A673 (cell line): ENCODE measurements around the gene P3R3URF. TPM values are rescaled to one million over a fixed set of nuclear protein-coding genes. Genes with fewer than 3 reads are reported as not detected.

ENCODE experiments used
- BruUV-seq: library from RNA; stranded (reverse); fragments of 400-500 nt; replicated peaks from 2 replicates; lab custom pipeline; 2021; lab: Mats Ljungman, UMichigan
- CTCF ChIA-PET: fragments of 300-600 bp; sonication (Branson Sonifier 250); formaldehyde crosslinking; loops from one replicate; lab custom pipeline; 2022; ENCODE audit warnings: antibody characterized with exemption; lab: Charles Lee
- POLR2A ChIA-PET: fragments of 300-600 bp; sonication (Branson Sonifier 250); formaldehyde crosslinking; loops from one replicate; lab custom pipeline; 2022; ENCODE audit warnings: antibody characterized with exemption; ENCODE audit not compliant: low non-redundant PET; lab: Charles Lee
- DNase-seq: peaks from one replicate; pipeline ENCODE4 v3.0.0-alpha.2; 2015; ENCODE audit warnings: low spot score
- H3K27ac ChIP-seq: fragments of 200-600 bp; sonication (generic); 2 replicates; pipeline ENCODE4 v1.5.1; 2016; ENCODE audit warnings: mixed run types, low read depth, mild to moderate bottlenecking, mixed read lengths, antibody characterized with exemption, low read length; ENCODE audit not compliant: poor library complexity, severe bottlenecking
- H3K27me3 ChIP-seq: fragments of 200-600 bp; sonication (generic); replicated peaks from 2 replicates; pipeline ENCODE4 v1.6.1; 2017; ENCODE audit warnings: mixed run types, low read depth, mild to moderate bottlenecking, mixed read lengths, antibody characterized with exemption, low read length; ENCODE audit not compliant: insufficient read depth, poor library complexity
- H3K36me3 ChIP-seq: fragments of 200-600 bp; sonication (generic); 2 replicates; pipeline ENCODE4 v1.6.1; 2016; ENCODE audit warnings: mixed run types, mild to moderate bottlenecking, mixed read lengths, antibody characterized with exemption, low read length; ENCODE audit not compliant: insufficient read depth, poor library complexity, severe bottlenecking
- H3K4me1 ChIP-seq: fragments of 200-600 bp; sonication (generic); 2 replicates; pipeline ENCODE4 v1.6.1; 2017; ENCODE audit warnings: mixed run types, mild to moderate bottlenecking, mixed read lengths, antibody characterized with exemption, low read length; ENCODE audit not compliant: insufficient read depth, poor library complexity, severe bottlenecking
- H3K4me3 ChIP-seq: fragments of 200-600 bp; sonication (generic); 2 replicates; pipeline ENCODE4 v1.5.1; 2016; ENCODE audit warnings: low read depth, mixed run types, mild to moderate bottlenecking, mixed read lengths, low read length; ENCODE audit not compliant: poor library complexity, severe bottlenecking
- H3K9me3 ChIP-seq: fragments of 200-600 bp; sonication (generic); 2 replicates; pipeline ENCODE4 v1.6.1; 2016; ENCODE audit warnings: mixed run types, low read depth, mild to moderate bottlenecking, mixed read lengths, antibody characterized with exemption, low read length; ENCODE audit not compliant: poor library complexity, severe bottlenecking
- CTCF ChIP-seq: fragments of 300-800, 200-600 bp; sonication (generic); conservative IDR thresholded peaks from 2 replicates; pipeline ENCODE4 v1.5.1; 2017; ENCODE audit warnings: low read depth, mild to moderate bottlenecking, antibody characterized with exemption, low read length, moderate library complexity, mixed read lengths
- EZH2 ChIP-seq: fragments of 200-600 bp; sonication (generic); IDR thresholded peaks from 2 replicates; pipeline ENCODE4 v1.6.1; 2017; ENCODE audit warnings: borderline replicate concordance, low read depth, mild to moderate bottlenecking, mixed read lengths, antibody characterized with exemption, low read length; ENCODE audit not compliant: poor library complexity, severe bottlenecking
- intact Hi-C: fragments of 100-400 bp; cut with micrococcal nuclease; formaldehyde crosslinking; loops from one replicate; pipeline ENCODE4 v1.10.0; 2022; ENCODE audit not compliant: unreplicated experiment
- total RNA-seq: library from RNA; stranded (reverse); gene quantifications from 2 replicates; pipeline ENCODE4 v1.2.3, GENCODE V29; 2021

P3R3URF gene
- total RNA-seq, 1 experiment from 2014 or later, result not detected

GRCh38 chr1:46148318-46148717 is 28.0 kb downstream of the P3R3URF start:
- Histone ChIP-seq H3K27ac (no peak overlapping the region), H3K36me3 (no peaks in the 10 kb centered on the region), H3K4me3 (no peak overlapping the region), H3K27me3 (no peaks in the 10 kb centered on the region), H3K4me1 (no peaks in the 10 kb centered on the region), H3K9me3 (no peaks in the 10 kb centered on the region)
- TF ChIP-seq EZH2, result no peak
- no peak for TF ChIP-seq CTCF
- intact Hi-C loops, result no loop called here
- no TSS peak for BruUV-seq
- CTCF ChIA-PET, result no interaction called here
- POLR2A ChIA-PET, result no interaction called here
- no peak for DNase-seq

- Histone ChIP-seq H3K27me3 (no peaks in the 10 kb centered on the region), H3K9me3 (no peaks in the 10 kb centered on the region), H3K4me1 (peaks cover 18% of the 10 kb centered on the region), H3K4me3 (no peak overlapping the region), H3K27ac (no peak overlapping the region), H3K36me3 (no peaks in the 10 kb centered on the region)
- no TSS peak for BruUV-seq
- DNase-seq, result no peak
- ChIA-PET CTCF (interaction anchor here (0.5 kb wide), 1 partner anchor 86 kb away, joined by 3 read pairs; no protein-coding TSS in a partner anchor), POLR2A (no interaction called here)
- TF ChIP-seq CTCF, result no peak
- no peak for TF ChIP-seq EZH2
- intact Hi-C loops, result no loop called here
Observed at GRCh38 chr1:46137916-46138315, 38.4 kb downstream of the P3R3URF start.

GRCh38 chr1:46136711-46137110 is 39.6 kb downstream of the P3R3URF start:
- no TSS peak for BruUV-seq
- Histone ChIP-seq H3K4me3 (no peak overlapping the region), H3K27me3 (no peaks in the 10 kb centered on the region), H3K36me3 (no peaks in the 10 kb centered on the region), H3K27ac (no peak overlapping the region), H3K9me3 (no peaks in the 10 kb centered on the region), H3K4me1 (peaks cover 18% of the 10 kb centered on the region)
- CTCF ChIA-PET, result no interaction called here
- TF ChIP-seq EZH2 (no peak), CTCF (no peak)
- DNase-seq, result no peak
- intact Hi-C loops, result no loop called here
- POLR2A ChIA-PET, result no interaction called here
